Measurements from ENCODE around the gene METAP2.
"Not testable (repeated sequence)": the region's sequence is repeated elsewhere in the genome, so short reads cannot be mapped to it uniquely, and the experiment has no call there.

GRCh38 chr12:95482564-95482963 lies 8.6 kb downstream of the METAP2 start:
- TF ChIP-seq POLR2A, TAF1, POLR2AphosphoS5, POU2F2, SPI1 (IDR thresholded peaks at IDR 0.05; ENCODE audit: low read depth, low read length): not testable (repeated sequence)

All from GM12891 (cell line).